Measurements from ENCODE around the gene ZNF679.
"Not testable (repeated sequence)": the region's sequence is repeated elsewhere in the genome, so short reads cannot be mapped to it uniquely, and the experiment has no call there.

Gene ZNF679

DNA sequence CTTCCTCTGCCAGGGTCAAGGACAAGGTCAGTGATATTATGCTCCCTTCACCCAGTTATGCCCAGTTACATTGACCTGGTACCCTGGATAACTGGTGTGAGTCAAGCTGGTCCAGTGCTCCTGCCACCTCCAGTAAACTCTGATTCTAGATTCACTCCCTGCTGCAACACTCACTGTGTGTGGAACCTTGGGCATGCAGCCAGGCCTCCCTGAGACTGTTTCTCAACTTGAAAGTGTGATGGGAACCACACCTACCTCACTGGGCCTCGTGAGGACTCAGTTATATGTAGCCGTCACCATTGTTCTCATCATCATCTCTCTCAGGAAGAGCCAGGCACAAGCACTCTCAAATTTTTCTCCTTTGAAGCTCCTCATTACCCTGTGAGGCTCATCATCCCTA, 84.6 kb downstream of the ZNF679 start:
- no peak for DNase-seq

DNA sequence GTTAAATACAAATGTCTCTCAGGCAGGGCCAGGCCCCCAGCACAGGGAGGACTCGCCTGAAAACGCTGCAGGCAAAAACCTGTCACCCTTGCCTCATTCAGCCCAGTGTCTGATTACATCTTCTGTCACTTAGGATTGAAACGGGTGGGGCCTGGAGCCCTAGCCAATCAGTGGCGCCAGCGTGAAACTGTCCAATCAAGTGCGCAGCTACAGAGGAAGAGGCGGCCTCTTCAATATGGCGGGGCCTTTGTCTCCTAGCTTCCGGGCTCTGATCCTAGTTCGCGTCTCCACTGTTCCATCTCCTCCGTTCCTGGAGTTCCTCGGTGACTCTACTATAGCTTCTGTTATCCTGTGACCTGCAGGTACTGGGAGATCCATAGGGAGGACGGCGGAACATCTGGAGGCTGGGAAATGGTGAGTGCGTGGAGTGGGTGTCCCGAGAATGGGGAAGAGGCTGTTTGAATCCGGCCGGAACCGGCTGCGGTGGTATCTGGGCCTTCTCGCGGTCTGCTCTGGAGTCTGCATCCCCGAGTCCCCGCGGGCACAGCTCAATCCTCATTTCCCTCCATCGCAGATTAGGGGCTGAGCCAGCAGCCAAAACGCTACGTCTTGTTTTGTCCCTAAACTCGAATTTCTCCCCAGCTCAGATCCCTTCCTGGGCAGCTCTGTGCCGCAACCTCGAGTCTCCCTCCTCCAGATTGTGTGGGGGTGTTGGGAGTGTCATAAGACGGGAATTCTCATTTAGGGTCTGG, 85.6 kb downstream of the ZNF679 start, which contains the start of gene ZNF736:
Gene ZNF736 (plus strand): TSS at position 222 of the 752 bp plus-strand sequence. CDS start 190 bp downstream, at position 412.
- DNase-seq, result peak; percentile 96

DNA sequence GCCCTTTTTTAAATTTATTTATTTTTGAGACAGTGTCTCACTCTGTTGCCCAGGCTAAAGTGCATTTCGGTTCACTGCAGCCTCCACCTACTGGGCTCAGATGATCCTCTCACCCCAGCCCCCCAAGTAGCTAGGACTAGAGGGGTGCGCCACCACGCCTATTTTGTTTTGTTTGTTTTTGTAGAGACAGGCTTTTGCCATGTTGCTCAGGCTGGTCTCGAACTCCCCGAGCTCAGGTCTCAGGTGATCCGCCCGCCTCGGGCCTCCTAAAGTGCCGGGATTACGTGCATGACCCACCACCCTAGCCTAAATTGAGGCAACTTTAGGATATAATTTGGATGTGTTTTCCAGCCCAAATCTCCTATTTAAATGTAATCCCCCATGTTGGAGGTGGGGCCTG, 86.3 kb downstream of the ZNF679 start:
- no peak for DNase-seq

DNA sequence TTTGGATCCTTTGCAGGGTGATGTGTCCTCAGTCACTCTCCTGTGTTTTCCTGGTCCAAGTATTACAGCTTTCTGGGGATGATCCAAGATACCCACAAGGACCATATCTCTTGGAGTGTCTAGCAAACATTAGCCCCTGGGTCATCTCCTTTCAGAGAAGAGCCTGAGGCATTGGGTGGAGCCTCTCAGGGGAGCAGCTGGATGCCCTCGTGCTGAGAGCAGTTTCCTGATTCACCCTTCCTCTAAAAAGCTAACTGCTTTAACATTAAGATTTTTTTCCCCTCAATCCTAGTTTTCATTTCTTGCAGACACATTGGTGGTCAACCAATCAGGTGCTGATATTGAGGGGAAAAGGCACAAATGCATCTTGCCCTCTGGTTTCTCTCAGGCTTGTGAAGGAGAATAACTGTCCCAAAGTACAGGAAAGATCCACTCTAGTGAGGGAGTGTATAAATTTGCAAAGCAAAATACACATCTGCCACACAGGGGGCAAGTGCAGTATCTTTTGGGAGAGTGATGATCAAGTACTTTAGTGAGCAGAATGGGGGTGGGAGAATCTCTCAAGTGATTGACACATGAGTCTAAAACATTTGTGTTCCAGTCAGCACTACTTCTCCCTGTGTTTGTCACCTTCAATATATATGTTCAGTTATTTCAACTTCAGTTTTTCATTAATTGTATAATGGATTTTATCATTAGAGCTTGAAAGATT, 87.9 kb downstream of the ZNF679 start:
- DNase-seq, result not testable (repeated sequence)
